ENCODE measurements around the gene GDI2. TPM values are rescaled to one million over a fixed set of nuclear protein-coding genes. Genes with fewer than 3 reads are reported as not detected.

Gene GDI2
- total and polyA plus RNA-seq, 9 of the 15 experiments (the other 6 are each of a cell fraction or from before 2014, with no cell fraction given) = 262 to 424 (median 287) TPM

DNA sequence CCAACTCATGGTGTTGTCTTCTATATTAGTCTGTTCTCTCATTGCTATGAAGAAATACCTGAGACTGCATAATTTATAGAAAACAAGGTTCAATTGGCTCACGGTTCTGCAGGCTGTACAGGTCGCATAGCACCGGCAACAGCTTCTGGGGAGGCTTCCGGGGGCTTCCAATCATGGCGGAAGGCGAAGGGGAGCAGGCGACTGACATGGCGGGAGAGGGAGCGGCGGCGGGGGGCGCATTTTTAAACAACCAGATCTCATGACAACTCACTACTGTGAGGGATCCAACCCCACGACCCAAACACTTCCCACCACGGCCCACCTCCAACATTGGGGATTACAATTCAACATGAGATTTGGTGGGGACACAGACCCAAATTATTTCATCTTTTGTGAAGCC, 28.7 kb upstream of the GDI2 start:
- POLR2A ChIA-PET = interaction anchor here (0.6 to 1.7 kb wide), 3 partner anchors 9 to 107 kb away, joined by 3 to 4 read pairs (median 3); no protein-coding TSS in a partner anchor
- Histone ChIP-seq H3K27me3 (ENCODE audit: control insufficient read depth in 2 of 2, insufficient read depth in 2 of 2, low read length in 2 of 2) (no peaks in the 10 kb centered on the region), H4K20me1 (replicated peaks; ENCODE audit: control insufficient read depth, insufficient read depth, low read length) (no peaks in the 10 kb centered on the region), H2AFZ (ENCODE audit: low read depth, low read length) (no peak overlapping the region), H3K9ac (ENCODE audit: insufficient read depth in 1 of 2, low read depth in 2 of 2, low read length in 2 of 2) (no peak overlapping the region), H3K36me3 (ENCODE audit: control insufficient read depth, insufficient read depth, low read length) (no peaks in the 10 kb centered on the region), H3K9me1 (ENCODE audit: control insufficient read depth, insufficient read depth, low read length) (no peaks in the 10 kb centered on the region), H3K4me1 (replicated peaks in 1 of 2; ENCODE audit: control insufficient read depth in 2 of 2, insufficient read depth in 2 of 2, low read length in 2 of 2) (peaks cover 5 to 9% of the 10 kb centered on the region in 2 experiments), H3K9me3 (replicated peaks; ENCODE audit: control insufficient read depth, insufficient read depth, low read depth, low read length) (no peaks in the 10 kb centered on the region), H3K27ac (ENCODE audit: extremely low read depth, low read depth, low read length) (no peak overlapping the region), H3K4me3 (no peak overlapping the region), H3K79me2 (ENCODE audit: control insufficient read depth, insufficient read depth, low read length) (no peaks in the 10 kb centered on the region), H3K4me2 (ENCODE audit: insufficient read depth, low read length) (no peak overlapping the region)
- ATAC-seq (no peak), FAIRE-seq (no peak), DNase-seq (ENCODE audit: extremely low read depth in 1 of 4, low spot score in 3 of 4) (no peak)
- in situ Hi-C loops (cut with MboI) = no loop called here
- 81% methylated on average over 14 of the region's 14 CpGs for WGBS (ENCODE audit: insufficient coverage, low coverage, missing lambda C conversion rate)
- BruUV-seq (replicated peaks) = no TSS peak
- intact Hi-C loops (cut with micrococcal nuclease) = no loop called here
- TF ChIP-seq TRIM28 (IDR thresholded peaks at IDR 0.05) (no peak), ZNF316 (IDR thresholded peaks at IDR 0.05) (peak; percentile 28; the same call in 1 of the 2 replicates), ZNF384 (IDR thresholded peaks at IDR 0.05; ENCODE audit: low read depth, low read length) (no peak)
- TF ChIP-seq, protein P1, sequence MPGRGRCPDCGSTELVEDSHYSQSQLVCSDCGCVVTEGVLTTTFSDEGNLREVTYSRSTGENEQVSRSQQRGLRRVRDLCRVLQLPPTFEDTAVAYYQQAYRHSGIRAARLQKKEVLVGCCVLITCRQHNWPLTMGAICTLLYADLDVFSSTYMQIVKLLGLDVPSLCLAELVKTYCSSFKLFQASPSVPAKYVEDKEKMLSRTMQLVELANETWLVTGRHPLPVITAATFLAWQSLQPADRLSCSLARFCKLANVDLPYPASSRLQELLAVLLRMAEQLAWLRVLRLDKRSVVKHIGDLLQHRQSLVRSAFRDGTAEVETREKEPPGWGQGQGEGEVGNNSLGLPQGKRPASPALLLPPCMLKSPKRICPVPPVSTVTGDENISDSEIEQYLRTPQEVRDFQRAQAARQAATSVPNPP (IDR thresholded peaks at IDR 0.05; ENCODE audit: borderline replicate concordance, insufficient read depth, insufficient read length) = no peak
- TF ChIP-seq, protein P2, sequence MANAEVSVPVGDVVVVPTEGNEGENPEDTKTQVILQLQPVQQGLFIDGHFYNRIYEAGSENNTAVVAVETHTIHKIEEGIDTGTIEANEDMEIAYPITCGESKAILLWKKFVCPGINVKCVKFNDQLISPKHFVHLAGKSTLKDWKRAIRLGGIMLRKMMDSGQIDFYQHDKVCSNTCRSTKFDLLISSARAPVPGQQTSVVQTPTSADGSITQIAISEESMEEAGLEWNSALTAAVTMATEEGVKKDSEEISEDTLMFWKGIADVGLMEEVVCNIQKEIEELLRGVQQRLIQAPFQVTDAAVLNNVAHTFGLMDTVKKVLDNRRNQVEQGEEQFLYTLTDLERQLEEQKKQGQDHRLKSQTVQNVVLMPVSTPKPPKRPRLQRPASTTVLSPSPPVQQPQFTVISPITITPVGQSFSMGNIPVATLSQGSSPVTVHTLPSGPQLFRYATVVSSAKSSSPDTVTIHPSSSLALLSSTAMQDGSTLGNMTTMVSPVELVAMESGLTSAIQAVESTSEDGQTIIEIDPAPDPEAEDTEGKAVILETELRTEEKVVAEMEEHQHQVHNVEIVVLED (CRISPR knock-in tag; IDR thresholded peaks at IDR 0.05) = no peak
- CTCF ChIA-PET (ENCODE audit: low intra/inter-chr PET ratio) = no interaction called here

Data from K562 (cell line).